Thoracic aorta (tissue), 2 donors: Measurements from ENCODE around the gene TPRA1. TPM values are rescaled to one million over a fixed set of nuclear protein-coding genes. Genes with fewer than 3 reads are reported as not detected.

Source experiments
- ATAC-seq: fragments of 150-250 bp; one replicate; pipeline ENCODE4 v1.8.0; 2017; ENCODE audit warnings: low read depth; ENCODE audit not compliant: insufficient number of reproducible peaks, low FRiP score
- DNase-seq: peaks from one replicate; pipeline ENCODE4 v3.0.0-alpha.2; 2020; ENCODE audit warnings: low spot score
- H3K27ac ChIP-seq, 2 donors: fragments of 200-600 bp; sonication (generic); 1 replicate in 1 of 2; 2 replicates in 1 of 2; pipeline ENCODE4 v1.5.1; 2016; ENCODE audit warnings: mild to moderate bottlenecking in 2 of 2, moderate library complexity in 2 of 2
- H3K27me3 ChIP-seq: fragments of 200-600 bp; sonication (generic); replicated peaks from 2 replicates; pipeline ENCODE4 v1.6.0; 2016; ENCODE audit warnings: mild to moderate bottlenecking; ENCODE audit not compliant: insufficient read depth
- H3K36me3 ChIP-seq: fragments of 200-600 bp; sonication (generic); one replicate; pipeline ENCODE4 v1.5.1; 2016
- H3K4me1 ChIP-seq, 2 donors: fragments of 200-600 bp; sonication (generic); 1 replicate in 1 of 2; 2 replicates in 1 of 2; pipeline versions ENCODE4 v1.5.1 to v1.6.0; 2016; ENCODE audit warnings: low read depth in 2 of 2, mild to moderate bottlenecking in 1 of 2; ENCODE audit not compliant: control insufficient read depth in 1 of 2
- H3K4me3 ChIP-seq: fragments of 200-600 bp; sonication (generic); 2 replicates; pipeline ENCODE4 v1.5.1; 2016; ENCODE audit warnings: mild to moderate bottlenecking
- H3K9me3 ChIP-seq: fragments of 200-600 bp; sonication (generic); 2 replicates; pipeline ENCODE4 v1.5.1; 2016
- CTCF ChIP-seq: fragments of 200-600 bp; sonication (generic); IDR thresholded peaks from one replicate; pipeline ENCODE4 v1.5.1; 2019; ENCODE audit warnings: antibody characterized with exemption
- total RNA-seq, 2 donors: library from RNA; depleted of rRNA; stranded (reverse); fragments of >200 nt; gene quantifications; one replicate each; pipeline versions ENCODE4 v1.1.0 to v1.2.3, GENCODE V29; 2016

TPRA1 gene
- total RNA-seq, 2 donors from 2014 or later = 32.0 to 37.8 TPM

DNA sequence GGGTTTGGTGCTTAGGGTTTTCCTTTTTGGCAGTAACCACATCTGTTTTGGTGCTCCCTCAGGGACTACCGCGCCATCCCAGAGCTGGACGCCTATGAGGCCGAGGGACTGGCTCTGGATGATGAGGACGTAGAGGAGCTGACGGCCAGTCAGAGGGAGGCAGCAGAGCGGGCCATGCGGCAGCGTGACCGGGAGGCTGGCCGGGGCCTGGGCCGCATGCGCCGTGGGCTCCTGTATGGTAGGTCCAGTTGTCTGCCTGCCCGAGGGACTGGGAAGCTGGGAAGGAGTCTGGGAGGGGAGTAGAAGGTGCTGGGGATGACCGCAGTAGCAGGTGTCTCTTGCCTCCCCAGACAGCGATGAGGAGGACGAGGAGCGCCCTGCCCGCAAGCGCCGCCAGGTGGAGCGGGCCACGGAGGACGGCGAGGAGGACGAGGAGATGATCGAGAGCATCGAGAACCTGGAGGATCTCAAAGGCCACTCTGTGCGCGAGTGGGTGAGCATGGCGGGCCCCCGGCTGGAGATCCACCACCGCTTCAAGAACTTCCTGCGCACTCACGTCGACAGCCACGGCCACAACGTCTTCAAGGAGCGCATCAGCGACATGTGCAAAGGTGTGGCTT lies 14.1 kb upstream of the TPRA1 start:
- Histone ChIP-seq H3K9me3 (no peaks in the 10 kb centered on the region), H3K4me3 (no peak overlapping the region), H3K27ac (no peak overlapping the region), H3K36me3 (no peaks in the 10 kb centered on the region), H3K4me1 (no peaks in the 10 kb centered on the region), H3K27me3 (no peaks in the 10 kb centered on the region)
- no peak for DNase-seq
- no peak for TF ChIP-seq CTCF
- ATAC-seq = no peak

GRCh38 chr3:127604035-127604434 lies 13.5 kb upstream of the TPRA1 start:
- no peaks in the 10 kb centered on the region for H3K9me3 ChIP-seq
- no peak overlapping the region for H3K4me3 ChIP-seq
- H3K4me1 ChIP-seq = no peaks in the 10 kb centered on the region
- no peak for TF ChIP-seq CTCF
- H3K27me3 ChIP-seq = no peaks in the 10 kb centered on the region
- H3K36me3 ChIP-seq = no peaks in the 10 kb centered on the region
- ATAC-seq (no peak), DNase-seq (no peak)
- H3K27ac ChIP-seq = no peak overlapping the region

DNA sequence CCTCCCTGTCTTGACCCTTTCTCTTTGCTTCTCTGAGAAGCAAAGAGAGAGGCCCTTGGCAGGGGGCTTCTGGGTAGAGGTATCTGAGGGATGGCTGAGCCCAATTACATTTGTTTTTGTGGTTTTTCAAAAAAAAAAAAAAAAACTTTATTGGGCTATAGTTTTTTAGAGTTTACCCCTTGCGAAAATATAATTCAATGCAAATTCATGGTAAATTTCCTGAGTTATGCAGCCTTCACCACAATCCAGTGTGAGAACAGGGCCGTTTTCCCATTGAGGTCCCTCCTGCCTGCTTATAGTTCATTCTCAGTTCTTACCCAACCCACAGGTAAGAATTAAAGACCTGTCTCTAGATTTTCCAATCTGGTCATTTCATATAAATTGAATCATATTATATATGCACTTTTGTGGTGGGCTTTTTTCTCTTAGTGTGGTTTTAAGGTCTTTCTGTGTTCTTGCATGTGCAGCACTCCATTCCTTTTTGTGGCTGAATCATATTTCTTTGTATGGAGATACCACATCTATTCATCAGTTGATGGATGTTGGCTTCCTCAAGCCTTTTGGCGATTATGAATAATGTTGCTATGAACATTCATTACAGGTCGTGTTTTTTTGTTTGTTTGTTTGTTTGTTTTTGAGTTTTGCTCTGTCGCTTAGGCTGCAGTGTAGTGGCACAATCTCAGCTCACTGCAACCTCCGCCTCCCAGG lies 10.4 kb upstream of the TPRA1 start:
- ATAC-seq = no peak
- peaks cover 0 to 11% of the 10 kb centered on the region in 2 donors for H3K4me1 ChIP-seq
- H3K4me3 ChIP-seq = no peak overlapping the region
- no peaks in the 10 kb centered on the region for H3K27me3 ChIP-seq
- H3K36me3 ChIP-seq = no peaks in the 10 kb centered on the region
- TF ChIP-seq CTCF = no peak
- no peaks in the 10 kb centered on the region for H3K9me3 ChIP-seq
- H3K27ac ChIP-seq = no peak overlapping the region
- DNase-seq = no peak

GRCh38 chr3:127598841-127599570 lies 8.5 kb upstream of the TPRA1 start:
- H3K9me3 ChIP-seq = no peaks in the 10 kb centered on the region
- peak overlapping the region; percentile 72 for H3K4me3 ChIP-seq
- DNase-seq = no peak
- no peak for TF ChIP-seq CTCF
- peaks cover 0 to 11% of the 10 kb centered on the region in 2 donors for H3K4me1 ChIP-seq
- peak overlapping the region; percentile 29 to 51 for H3K27ac ChIP-seq
- no peaks in the 10 kb centered on the region for H3K27me3 ChIP-seq
- no peaks in the 10 kb centered on the region for H3K36me3 ChIP-seq
- no peak for ATAC-seq
